DMS53 treated with DMSO at 0.1 percent for 48 hours (cell line): ENCODE results near the gene THBS1.

Experiments
- DNase-seq: peaks from one replicate; lab custom pipeline; 2025; ENCODE audit not compliant: unreplicated experiment; lab: John Stamatoyannopoulos, UW

THBS1 gene

DNA sequence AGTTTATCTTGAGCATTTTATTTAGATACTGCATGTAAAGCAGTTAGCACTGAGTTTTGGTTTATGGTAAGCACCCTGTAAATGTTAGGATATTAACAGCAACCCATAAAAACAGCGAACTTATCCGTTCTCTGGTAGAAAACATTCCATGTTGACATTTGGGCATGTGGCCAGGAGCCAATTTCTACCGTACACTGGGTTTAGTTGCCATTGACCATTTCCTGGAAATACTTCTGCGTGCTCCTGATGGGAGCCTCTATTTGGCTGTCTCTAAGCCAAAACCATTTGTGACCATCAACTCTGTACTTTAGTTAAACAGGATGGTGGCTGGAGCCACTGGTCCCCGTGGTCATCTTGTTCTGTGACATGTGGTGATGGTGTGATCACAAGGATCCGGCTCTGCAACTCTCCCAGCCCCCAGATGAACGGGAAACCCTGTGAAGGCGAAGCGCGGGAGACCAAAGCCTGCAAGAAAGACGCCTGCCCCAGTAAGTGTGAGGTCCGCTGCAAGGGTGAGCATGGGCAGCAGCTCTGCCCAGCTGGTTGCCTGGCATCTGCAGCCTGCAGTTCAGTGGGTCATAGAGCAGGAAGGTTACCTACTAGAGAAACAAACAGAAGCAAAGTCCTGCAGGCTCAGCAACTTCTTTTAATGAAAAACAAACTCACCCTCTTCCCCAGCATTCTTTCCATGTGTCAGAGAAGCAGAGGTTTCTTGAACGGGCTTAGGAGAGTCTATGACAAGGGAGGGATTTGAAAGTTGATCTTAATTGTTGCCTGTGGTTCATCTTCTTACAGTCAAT is 7.1 kb downstream of the THBS1 start:
- DNase-seq, result no peak

DNA sequence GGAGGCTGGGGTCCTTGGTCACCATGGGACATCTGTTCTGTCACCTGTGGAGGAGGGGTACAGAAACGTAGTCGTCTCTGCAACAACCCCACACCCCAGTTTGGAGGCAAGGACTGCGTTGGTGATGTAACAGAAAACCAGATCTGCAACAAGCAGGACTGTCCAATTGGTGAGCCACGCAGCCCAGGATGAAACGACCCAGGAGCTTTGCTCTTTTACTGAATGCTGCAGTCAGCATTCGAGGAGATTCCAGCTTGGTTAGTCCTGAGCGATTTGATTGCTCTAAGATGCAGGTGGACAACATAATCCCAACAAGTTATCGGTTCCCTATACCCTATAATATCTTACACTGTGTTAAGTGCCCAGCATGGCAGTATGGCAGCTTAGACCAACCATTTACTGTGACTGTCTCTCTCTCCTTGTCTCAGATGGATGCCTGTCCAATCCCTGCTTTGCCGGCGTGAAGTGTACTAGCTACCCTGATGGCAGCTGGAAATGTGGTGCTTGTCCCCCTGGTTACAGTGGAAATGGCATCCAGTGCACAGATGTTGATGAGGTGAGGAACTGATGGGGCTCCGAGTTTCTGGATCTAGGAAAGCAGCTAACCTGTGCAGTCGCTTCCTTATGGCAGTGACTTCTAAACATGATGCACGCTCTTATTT is 7.8 kb downstream of the THBS1 start:
- DNase-seq, result no peak

DNA sequence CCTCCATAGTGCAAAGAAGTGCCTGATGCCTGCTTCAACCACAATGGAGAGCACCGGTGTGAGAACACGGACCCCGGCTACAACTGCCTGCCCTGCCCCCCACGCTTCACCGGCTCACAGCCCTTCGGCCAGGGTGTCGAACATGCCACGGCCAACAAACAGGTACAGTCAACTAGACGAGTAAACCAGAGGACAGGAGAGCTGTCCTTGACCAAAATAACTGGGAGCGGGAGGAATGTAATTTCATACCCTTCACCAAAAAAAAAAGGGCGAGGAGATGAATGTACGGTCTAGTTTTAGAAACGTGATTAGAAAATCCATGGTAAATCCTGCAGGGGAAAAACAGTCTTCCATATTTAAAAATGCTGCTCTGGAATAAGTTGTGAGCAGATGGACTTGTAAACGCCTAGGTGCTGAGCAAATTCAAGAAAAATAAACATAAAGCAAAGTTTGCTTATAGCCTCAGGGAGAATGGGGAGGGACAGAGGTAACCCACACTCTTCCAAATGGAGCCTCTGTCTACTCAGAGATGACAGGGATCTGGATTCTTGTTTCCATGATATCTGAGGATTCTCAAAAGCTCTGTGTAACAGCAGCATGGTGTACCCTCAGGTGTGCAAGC is 8.4 kb downstream of the THBS1 start:
- DNase-seq, result no peak

DNA sequence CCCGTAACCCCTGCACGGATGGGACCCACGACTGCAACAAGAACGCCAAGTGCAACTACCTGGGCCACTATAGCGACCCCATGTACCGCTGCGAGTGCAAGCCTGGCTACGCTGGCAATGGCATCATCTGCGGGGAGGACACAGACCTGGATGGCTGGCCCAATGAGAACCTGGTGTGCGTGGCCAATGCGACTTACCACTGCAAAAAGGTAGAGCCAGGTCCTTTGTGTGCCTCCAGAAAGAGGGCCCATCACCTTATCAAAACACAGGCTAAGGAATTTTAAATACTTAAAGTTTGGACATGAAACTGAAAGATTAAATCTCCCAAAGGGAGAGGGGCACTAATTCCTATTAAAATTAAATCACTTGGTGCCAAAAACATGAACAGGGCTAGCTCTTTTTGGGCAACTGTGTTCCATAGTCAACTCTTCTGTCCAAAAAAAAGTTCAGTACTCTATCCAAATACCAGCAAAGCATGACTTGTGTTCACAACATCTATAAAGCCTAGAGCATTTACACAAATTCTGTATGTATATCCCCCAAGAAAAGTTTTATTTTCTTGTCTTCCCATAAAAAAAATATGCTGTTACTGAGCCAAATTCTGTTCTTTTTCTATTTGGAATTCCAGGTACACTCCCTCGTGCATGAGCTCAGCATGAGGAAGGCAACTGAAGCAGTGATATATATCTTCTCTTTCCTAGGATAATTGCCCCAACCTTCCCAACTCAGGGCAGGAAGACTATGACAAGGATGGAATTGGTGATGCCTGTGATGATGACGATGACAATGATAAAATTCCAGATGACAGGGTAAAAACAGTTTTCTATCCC is 9.2 kb downstream of the THBS1 start:
- DNase-seq, result no peak

DNA sequence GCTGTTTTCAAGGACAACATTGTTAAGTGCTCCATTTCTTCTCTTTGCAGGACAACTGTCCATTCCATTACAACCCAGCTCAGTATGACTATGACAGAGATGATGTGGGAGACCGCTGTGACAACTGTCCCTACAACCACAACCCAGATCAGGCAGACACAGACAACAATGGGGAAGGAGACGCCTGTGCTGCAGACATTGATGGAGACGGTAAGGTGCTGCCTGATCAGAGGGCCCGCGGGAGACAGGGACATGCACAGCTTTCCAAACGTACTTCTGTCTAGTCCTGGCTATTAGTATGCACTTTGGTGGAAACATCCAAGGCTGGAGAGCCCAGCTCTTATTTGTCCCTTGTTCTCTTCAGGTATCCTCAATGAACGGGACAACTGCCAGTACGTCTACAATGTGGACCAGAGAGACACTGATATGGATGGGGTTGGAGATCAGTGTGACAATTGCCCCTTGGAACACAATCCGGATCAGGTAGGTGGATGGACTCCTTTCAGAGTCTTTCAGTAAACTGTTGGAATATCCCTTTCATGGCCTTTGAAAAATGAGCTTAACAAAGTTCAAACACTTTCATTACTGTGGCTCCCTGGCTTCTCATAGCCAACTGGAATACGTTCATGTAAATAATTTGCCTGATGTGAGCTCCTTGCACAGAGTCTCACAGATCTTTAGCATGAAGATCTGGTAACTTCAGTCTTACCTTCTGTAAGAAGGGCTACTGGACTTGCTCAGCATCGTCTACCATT is 10.4 kb downstream of the THBS1 start:
- DNase-seq, result no peak

DNA sequence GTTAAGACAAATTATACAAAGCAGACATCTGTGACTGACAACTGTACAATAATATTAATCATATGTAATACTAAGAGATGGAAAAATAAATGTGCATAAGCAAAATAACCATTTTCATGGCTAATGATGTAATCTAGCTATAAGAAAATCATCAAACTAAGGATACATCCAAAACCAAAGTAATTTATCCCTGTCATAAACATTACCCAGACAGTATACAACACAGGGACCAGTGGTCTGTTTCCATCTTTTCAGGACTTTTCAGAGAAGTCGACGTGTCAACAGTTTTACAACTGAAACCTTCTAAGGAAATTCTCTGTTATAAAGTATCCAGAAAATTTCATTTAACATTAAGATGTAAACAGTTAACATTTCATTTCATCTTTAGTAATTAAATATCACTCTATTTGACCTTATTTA is 11.0 kb downstream of the THBS1 start:
- DNase-seq, result no peak

DNA sequence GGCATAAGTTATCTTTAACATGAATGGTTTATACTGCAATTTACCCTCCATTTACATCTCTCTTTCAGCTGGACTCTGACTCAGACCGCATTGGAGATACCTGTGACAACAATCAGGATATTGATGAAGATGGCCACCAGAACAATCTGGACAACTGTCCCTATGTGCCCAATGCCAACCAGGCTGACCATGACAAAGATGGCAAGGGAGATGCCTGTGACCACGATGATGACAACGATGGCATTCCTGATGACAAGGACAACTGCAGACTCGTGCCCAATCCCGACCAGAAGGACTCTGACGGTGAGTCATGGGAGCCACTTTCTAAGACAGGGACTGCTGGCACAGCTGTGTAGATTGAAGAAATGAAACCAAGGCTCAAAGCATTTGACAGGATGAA is 11.6 kb downstream of the THBS1 start:
- DNase-seq, result no peak

DNA sequence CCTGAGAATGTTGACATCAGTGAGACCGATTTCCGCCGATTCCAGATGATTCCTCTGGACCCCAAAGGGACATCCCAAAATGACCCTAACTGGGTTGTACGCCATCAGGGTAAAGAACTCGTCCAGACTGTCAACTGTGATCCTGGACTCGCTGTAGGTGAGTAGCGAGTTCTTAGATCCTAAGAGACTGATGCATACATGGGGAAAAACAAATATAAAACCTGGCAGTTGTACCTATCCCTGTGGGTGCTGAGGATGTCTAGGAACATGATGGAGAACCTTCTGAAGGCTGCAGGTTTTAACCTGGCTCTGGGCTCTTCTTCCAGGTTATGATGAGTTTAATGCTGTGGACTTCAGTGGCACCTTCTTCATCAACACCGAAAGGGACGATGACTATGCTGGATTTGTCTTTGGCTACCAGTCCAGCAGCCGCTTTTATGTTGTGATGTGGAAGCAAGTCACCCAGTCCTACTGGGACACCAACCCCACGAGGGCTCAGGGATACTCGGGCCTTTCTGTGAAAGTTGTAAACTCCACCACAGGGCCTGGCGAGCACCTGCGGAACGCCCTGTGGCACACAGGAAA is 12.3 kb downstream of the THBS1 start:
- DNase-seq, result no peak

DNA sequence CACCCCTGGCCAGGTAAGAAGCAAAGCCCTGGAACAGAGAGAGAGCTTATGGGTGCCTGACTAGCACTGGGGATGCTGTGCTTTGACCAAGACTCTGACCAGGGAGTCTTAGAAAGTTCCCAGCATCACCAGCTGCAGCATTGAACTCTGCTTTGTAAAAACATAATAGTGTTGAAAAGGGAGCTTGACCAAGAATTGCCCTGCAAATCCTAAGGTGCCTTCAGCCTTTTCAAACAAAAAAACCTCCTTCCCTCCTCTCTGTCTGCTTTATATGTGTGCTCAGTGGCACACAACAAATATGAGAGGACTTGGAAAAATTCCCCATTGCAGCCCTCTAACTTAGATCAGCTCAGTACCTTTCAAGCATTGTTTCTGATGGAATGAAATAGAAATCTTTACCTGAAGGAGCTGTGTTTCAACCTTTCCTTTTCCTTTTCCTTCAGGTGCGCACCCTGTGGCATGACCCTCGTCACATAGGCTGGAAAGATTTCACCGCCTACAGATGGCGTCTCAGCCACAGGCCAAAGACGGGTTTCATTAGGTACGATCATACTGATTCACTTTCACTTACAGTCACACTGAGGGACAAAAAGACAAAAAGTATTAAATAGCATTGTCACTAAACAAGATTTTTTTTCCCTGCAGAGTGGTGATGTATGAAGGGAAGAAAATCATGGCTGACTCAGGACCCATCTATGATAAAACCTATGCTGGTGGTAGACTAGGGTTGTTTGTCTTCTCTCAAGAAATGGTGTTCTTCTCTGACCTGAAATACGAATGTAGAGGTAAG is 13.0 kb downstream of the THBS1 start:
- no peak for DNase-seq

DNA sequence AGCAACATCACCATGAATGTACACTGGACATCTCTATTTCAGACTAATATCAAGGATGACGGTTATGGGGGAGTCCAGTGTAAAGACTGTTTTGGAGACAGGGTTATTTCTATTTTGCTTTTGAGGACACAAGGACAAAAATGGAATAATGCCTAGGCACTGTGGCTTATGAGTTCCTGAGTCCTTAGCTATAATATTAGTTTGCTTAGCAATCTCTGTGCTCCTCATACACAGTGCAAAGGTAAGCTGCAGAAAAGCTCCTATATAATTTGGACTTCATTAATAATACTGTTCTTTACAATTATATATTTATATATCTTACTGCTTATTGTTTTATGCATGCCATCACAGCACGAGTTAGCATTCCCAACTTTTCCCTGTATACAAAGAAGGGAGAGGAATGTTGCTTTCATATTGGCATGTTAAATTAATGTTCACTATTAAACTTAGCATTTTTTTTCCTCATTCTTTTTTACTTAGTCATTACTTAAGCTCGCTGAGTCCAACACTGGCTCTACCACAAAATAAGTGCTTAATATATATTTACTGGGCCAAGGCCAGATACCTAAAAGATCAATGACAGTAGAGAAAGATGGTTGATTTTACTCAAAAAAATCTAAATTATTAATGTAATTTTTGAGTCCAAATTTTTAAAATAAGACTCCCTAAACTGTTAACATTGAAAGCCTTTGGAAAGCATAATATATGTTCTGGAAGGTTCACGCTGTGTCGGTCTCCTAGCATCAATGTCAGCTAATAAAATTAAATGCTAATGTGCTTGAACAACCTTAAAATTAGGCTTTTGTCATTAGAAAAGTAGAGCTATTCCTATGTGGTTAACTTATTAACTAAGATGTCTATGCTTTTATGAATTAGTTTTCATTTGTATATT is 13.8 kb downstream of the THBS1 start:
- DNase-seq, result no peak

DNA sequence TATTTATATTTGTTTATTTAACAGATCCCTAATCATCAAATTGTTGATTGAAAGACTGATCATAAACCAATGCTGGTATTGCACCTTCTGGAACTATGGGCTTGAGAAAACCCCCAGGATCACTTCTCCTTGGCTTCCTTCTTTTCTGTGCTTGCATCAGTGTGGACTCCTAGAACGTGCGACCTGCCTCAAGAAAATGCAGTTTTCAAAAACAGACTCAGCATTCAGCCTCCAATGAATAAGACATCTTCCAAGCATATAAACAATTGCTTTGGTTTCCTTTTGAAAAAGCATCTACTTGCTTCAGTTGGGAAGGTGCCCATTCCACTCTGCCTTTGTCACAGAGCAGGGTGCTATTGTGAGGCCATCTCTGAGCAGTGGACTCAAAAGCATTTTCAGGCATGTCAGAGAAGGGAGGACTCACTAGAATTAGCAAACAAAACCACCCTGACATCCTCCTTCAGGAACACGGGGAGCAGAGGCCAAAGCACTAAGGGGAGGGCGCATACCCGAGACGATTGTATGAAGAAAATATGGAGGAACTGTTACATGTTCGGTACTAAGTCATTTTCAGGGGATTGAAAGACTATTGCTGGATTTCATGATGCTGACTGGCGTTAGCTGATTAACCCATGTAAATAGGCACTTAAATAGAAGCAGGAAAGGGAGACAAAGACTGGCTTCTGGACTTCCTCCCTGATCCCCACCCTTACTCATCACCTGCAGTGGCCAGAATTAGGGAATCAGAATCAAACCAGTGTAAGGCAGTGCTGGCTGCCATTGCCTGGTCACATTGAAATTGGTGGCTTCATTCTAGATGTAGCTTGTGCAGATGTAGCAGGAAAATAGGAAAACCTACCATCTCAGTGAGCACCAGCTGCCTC is 14.7 kb downstream of the THBS1 start:
- DNase-seq, result no peak

DNA sequence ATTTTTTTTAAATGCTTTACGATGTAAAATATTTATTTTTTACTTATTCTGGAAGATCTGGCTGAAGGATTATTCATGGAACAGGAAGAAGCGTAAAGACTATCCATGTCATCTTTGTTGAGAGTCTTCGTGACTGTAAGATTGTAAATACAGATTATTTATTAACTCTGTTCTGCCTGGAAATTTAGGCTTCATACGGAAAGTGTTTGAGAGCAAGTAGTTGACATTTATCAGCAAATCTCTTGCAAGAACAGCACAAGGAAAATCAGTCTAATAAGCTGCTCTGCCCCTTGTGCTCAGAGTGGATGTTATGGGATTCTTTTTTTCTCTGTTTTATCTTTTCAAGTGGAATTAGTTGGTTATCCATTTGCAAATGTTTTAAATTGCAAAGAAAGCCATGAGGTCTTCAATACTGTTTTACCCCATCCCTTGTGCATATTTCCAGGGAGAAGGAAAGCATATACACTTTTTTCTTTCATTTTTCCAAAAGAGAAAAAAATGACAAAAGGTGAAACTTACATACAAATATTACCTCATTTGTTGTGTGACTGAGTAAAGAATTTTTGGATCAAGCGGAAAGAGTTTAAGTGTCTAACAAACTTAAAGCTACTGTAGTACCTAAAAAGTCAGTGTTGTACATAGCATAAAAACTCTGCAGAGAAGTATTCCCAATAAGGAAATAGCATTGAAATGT is 15.6 kb downstream of the THBS1 start:
- DNase-seq, result no peak

DNA sequence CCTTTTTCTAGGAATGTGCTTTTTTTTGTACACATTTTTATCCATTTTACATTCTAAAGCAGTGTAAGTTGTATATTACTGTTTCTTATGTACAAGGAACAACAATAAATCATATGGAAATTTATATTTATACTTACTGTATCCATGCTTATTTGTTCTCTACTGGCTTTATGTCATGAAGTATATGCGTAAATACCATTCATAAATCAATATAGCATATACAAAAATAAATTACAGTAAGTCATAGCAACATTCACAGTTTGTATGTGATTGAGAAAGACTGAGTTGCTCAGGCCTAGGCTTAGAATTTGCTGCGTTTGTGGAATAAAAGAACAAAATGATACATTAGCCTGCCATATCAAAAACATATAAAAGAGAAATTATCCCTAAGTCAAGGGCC is 16.5 kb downstream of the THBS1 start:
- no peak for DNase-seq

DNA sequence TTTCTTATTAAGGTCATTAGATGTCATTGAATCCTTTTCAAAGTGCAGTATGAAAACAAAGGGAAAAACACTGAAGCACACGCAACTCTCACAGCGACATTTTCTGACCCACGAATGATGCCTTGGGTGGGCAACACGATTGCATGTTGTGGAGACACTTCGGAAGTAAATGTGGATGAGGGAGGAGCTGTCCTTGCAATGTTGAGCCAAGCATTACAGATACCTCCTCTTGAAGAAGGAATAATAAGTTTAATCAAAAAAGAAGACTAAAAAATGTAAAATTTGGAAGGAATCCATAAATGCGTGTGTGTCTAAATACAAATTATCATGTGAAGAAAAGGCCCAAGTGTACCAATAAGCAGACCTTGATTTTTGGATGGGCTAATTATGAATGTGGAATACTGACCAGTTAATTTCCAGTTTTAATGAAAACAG is 16.9 kb downstream of the THBS1 start:
- no peak for DNase-seq

DNA sequence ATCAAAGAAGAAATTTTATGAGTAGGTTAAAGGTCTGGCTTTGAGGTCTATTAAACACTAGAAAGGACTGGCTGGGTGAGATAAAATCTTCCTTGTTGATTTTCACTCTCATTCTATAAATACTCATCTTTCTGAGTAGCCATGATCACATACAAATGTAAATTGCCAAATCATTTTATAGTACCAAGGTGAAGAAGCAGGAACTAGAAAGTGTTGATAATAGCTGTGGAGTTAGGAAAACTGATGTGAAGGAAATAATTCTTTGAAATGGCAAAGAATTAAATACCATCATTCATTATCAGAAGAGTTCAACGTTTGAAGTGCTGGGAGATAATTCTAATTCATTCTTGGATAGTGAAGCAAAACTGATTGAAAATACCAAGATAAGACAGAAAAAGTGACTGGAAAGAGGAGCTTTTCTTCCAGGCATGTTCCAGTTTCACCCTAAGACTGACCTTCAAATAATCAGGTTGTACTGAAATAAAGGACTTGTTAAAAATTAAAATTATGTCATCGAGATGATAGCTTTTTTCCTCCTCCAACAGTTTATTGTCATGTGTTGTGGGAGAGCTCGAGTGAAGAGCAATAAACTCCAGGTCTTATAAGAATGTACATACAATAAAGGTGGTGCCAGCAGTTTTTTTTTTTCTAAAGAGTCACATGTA is 17.4 kb downstream of the THBS1 start:
- DNase-seq, result no peak
